ENCODE results near the gene RRAGD. TPM values are rescaled to one million over a fixed set of nuclear protein-coding genes. Genes with fewer than 3 reads are reported as not detected.

Gene RRAGD
- total RNA-seq, 1 donor from 2014 or later, result 17.9 TPM

- Mint-ChIP-seq H3K4me1 (ENCODE audit: low read depth) (no peaks in the 10 kb centered on the region), H3K36me3 (ENCODE audit: low read depth) (peaks cover 36% of the 10 kb centered on the region), H3K4me3 (ENCODE audit: unreplicated experiment) (no peak overlapping the region), H3K9me3 (ENCODE audit: low read depth) (no peaks in the 10 kb centered on the region), H3K27me3 (ENCODE audit: low read depth) (no peaks in the 10 kb centered on the region), H3K27ac (ENCODE audit: unreplicated experiment) (no peak overlapping the region)
- DNase-seq (ENCODE audit: low spot score), result no peak
- TF ChIP-seq CTCF (IDR thresholded peaks at IDR 0.05), result no peak
Observed at GRCh38 chr6:89328976-89329375, 83.1 kb downstream of the RRAGD start.

- H3K27me3 Mint-ChIP-seq (ENCODE audit: low read depth), result no peaks in the 10 kb centered on the region
- DNase-seq (ENCODE audit: low spot score), result no peak
- no peaks in the 10 kb centered on the region for H3K4me1 Mint-ChIP-seq (ENCODE audit: low read depth)
- no peak overlapping the region for H3K27ac Mint-ChIP-seq (ENCODE audit: unreplicated experiment)
- no peak for TF ChIP-seq CTCF (IDR thresholded peaks at IDR 0.05)
- peaks cover 25% of the 10 kb centered on the region for H3K36me3 Mint-ChIP-seq (ENCODE audit: low read depth)
- H3K9me3 Mint-ChIP-seq (ENCODE audit: low read depth), result peaks cover 5% of the 10 kb centered on the region
- H3K4me3 Mint-ChIP-seq (ENCODE audit: unreplicated experiment), result no peak overlapping the region
Observed at GRCh38 chr6:89324304-89324703, 87.8 kb downstream of the RRAGD start.

GRCh38 chr6:89323511-89323971 lies 88.5 kb downstream of the RRAGD start:
- peaks cover 19% of the 10 kb centered on the region for H3K36me3 Mint-ChIP-seq (ENCODE audit: low read depth)
- DNase-seq (ENCODE audit: low spot score), result no peak
- no peak overlapping the region for H3K4me3 Mint-ChIP-seq (ENCODE audit: unreplicated experiment)
- TF ChIP-seq CTCF (IDR thresholded peaks at IDR 0.05), result no peak
- H3K27me3 Mint-ChIP-seq (ENCODE audit: low read depth), result no peaks in the 10 kb centered on the region
- peaks cover 5% of the 10 kb centered on the region for H3K9me3 Mint-ChIP-seq (ENCODE audit: low read depth)
- no peak overlapping the region for H3K27ac Mint-ChIP-seq (ENCODE audit: unreplicated experiment)
- H3K4me1 Mint-ChIP-seq (ENCODE audit: low read depth), result no peaks in the 10 kb centered on the region

- peaks cover 13% of the 10 kb centered on the region for H3K36me3 Mint-ChIP-seq (ENCODE audit: low read depth)
- no peak overlapping the region for H3K27ac Mint-ChIP-seq (ENCODE audit: unreplicated experiment)
- H3K4me3 Mint-ChIP-seq (ENCODE audit: unreplicated experiment), result no peak overlapping the region
- TF ChIP-seq CTCF (IDR thresholded peaks at IDR 0.05), result no peak
- no peak for DNase-seq (ENCODE audit: low spot score)
- peaks cover 5% of the 10 kb centered on the region for H3K9me3 Mint-ChIP-seq (ENCODE audit: low read depth)
- H3K27me3 Mint-ChIP-seq (ENCODE audit: low read depth), result no peaks in the 10 kb centered on the region
- no peaks in the 10 kb centered on the region for H3K4me1 Mint-ChIP-seq (ENCODE audit: low read depth)
Observed at GRCh38 chr6:89321131-89321970, 90.7 kb downstream of the RRAGD start.

- no peak for TF ChIP-seq CTCF (IDR thresholded peaks at IDR 0.05)
- DNase-seq (ENCODE audit: low spot score), result no peak
Observed at GRCh38 chr6:89320012-89320559, 92.0 kb downstream of the RRAGD start.

More at GRCh38 chr6:89320012-89320559, 92.0 kb downstream of the RRAGD start:
- Mint-ChIP-seq H3K27ac (ENCODE audit: unreplicated experiment) (no peak overlapping the region), H3K9me3 (ENCODE audit: low read depth) (peaks cover 5% of the 10 kb centered on the region), H3K4me3 (ENCODE audit: unreplicated experiment) (no peak overlapping the region), H3K4me1 (ENCODE audit: low read depth) (no peaks in the 10 kb centered on the region), H3K27me3 (ENCODE audit: low read depth) (no peaks in the 10 kb centered on the region), H3K36me3 (ENCODE audit: low read depth) (peaks cover 12% of the 10 kb centered on the region)

Data from chondrocyte (in vitro differentiated cells).